ENCODE data around the gene SORCS3. TPM values are rescaled to one million over a fixed set of nuclear protein-coding genes. Genes with fewer than 3 reads are reported as not detected.

SORCS3 gene
- total and polyA plus RNA-seq, 4 donors = 3.7 to 15.7 (median 14.8) TPM

- no peak overlapping the region for H3K27ac ChIP-seq (ENCODE audit: low read depth, low read length)
- H3K36me3 ChIP-seq (ENCODE audit: control insufficient read depth, insufficient read depth, low read length) = no peaks in the 10 kb centered on the region
- no peaks in the 10 kb centered on the region for H3K27me3 ChIP-seq (ENCODE audit: control insufficient read depth, insufficient read depth, low read length)
- no peaks in the 10 kb centered on the region for H3K9me3 ChIP-seq (ENCODE audit: control insufficient read depth, insufficient read depth, low read length)
- H3K4me3 ChIP-seq (ENCODE audit: low read depth, low read length) = no peak overlapping the region
- no peaks in the 10 kb centered on the region for H3K4me1 ChIP-seq (ENCODE audit: control insufficient read depth, insufficient read depth, low read length)
- WGBS (ENCODE audit: insufficient coverage) = 100% methylated on average over 3 of the region's 3 CpGs
- no peak for DNase-seq (ENCODE audit: low read depth in 4 of 6, low spot score in 6 of 6)
Measured at GRCh38 chr10:105068497-105068896, 427.4 kb downstream of the SORCS3 start.

GRCh38 chr10:105070249-105070648, 429.2 kb downstream of the SORCS3 start:
- H3K27ac ChIP-seq (ENCODE audit: low read depth, low read length) = no peak overlapping the region
- WGBS (ENCODE audit: insufficient coverage) = no CpG with 5 or more reads among the region's 1 CpG

GRCh38 chr10:105070952-105071351, 429.9 kb downstream of the SORCS3 start:
- Histone ChIP-seq H3K27ac (ENCODE audit: low read depth, low read length) (no peak overlapping the region), H3K27me3 (ENCODE audit: control insufficient read depth, insufficient read depth, low read length) (no peaks in the 10 kb centered on the region), H3K36me3 (ENCODE audit: control insufficient read depth, insufficient read depth, low read length) (no peaks in the 10 kb centered on the region), H3K4me1 (ENCODE audit: control insufficient read depth, insufficient read depth, low read length) (no peaks in the 10 kb centered on the region), H3K4me3 (ENCODE audit: low read depth, low read length) (no peak overlapping the region), H3K9me3 (ENCODE audit: control insufficient read depth, insufficient read depth, low read length) (no peaks in the 10 kb centered on the region)
- DNase-seq (ENCODE audit: low read depth in 4 of 6, low spot score in 6 of 6) = peak in 1 of 6 donors; percentile 14
- WGBS (ENCODE audit: insufficient coverage) = 0% methylated on average over 1 of the region's 1 CpG

More at GRCh38 chr10:105070249-105070648, 429.2 kb downstream of the SORCS3 start:
- Histone ChIP-seq H3K4me3 (ENCODE audit: low read depth, low read length) (no peak overlapping the region), H3K4me1 (ENCODE audit: control insufficient read depth, insufficient read depth, low read length) (no peaks in the 10 kb centered on the region), H3K27me3 (ENCODE audit: control insufficient read depth, insufficient read depth, low read length) (no peaks in the 10 kb centered on the region), H3K9me3 (ENCODE audit: control insufficient read depth, insufficient read depth, low read length) (no peaks in the 10 kb centered on the region), H3K36me3 (ENCODE audit: control insufficient read depth, insufficient read depth, low read length) (no peaks in the 10 kb centered on the region)
- DNase-seq (ENCODE audit: low read depth in 4 of 6, low spot score in 6 of 6) = no peak

GRCh38 chr10:105071980-105072379, 430.9 kb downstream of the SORCS3 start:
- no peak for DNase-seq (ENCODE audit: low read depth in 4 of 6, low spot score in 6 of 6)
- no peaks in the 10 kb centered on the region for H3K9me3 ChIP-seq (ENCODE audit: control insufficient read depth, insufficient read depth, low read length)
- WGBS (ENCODE audit: insufficient coverage) = 82% methylated on average over 3 of the region's 5 CpGs
- H3K27ac ChIP-seq (ENCODE audit: low read depth, low read length) = no peak overlapping the region
- no peaks in the 10 kb centered on the region for H3K4me1 ChIP-seq (ENCODE audit: control insufficient read depth, insufficient read depth, low read length)
- H3K27me3 ChIP-seq (ENCODE audit: control insufficient read depth, insufficient read depth, low read length) = no peaks in the 10 kb centered on the region
- no peaks in the 10 kb centered on the region for H3K36me3 ChIP-seq (ENCODE audit: control insufficient read depth, insufficient read depth, low read length)
- H3K4me3 ChIP-seq (ENCODE audit: low read depth, low read length) = no peak overlapping the region

- 35% methylated on average over 2 of the region's 4 CpGs for WGBS (ENCODE audit: insufficient coverage)
- Histone ChIP-seq H3K9me3 (ENCODE audit: control insufficient read depth, insufficient read depth, low read length) (no peaks in the 10 kb centered on the region), H3K4me3 (ENCODE audit: low read depth, low read length) (no peak overlapping the region), H3K27ac (ENCODE audit: low read depth, low read length) (no peak overlapping the region), H3K4me1 (ENCODE audit: control insufficient read depth, insufficient read depth, low read length) (no peaks in the 10 kb centered on the region), H3K27me3 (ENCODE audit: control insufficient read depth, insufficient read depth, low read length) (no peaks in the 10 kb centered on the region), H3K36me3 (ENCODE audit: control insufficient read depth, insufficient read depth, low read length) (no peaks in the 10 kb centered on the region)
- DNase-seq (ENCODE audit: low read depth in 4 of 6, low spot score in 6 of 6) = no peak
Measured at GRCh38 chr10:105073999-105074398, 432.9 kb downstream of the SORCS3 start.

- Histone ChIP-seq H3K36me3 (ENCODE audit: control insufficient read depth, insufficient read depth, low read length) (no peaks in the 10 kb centered on the region), H3K4me1 (ENCODE audit: control insufficient read depth, insufficient read depth, low read length) (no peaks in the 10 kb centered on the region), H3K9me3 (ENCODE audit: control insufficient read depth, insufficient read depth, low read length) (no peaks in the 10 kb centered on the region), H3K27ac (ENCODE audit: low read depth, low read length) (no peak overlapping the region), H3K4me3 (ENCODE audit: low read depth, low read length) (no peak overlapping the region), H3K27me3 (ENCODE audit: control insufficient read depth, insufficient read depth, low read length) (no peaks in the 10 kb centered on the region)
- no CpG with 5 or more reads among the region's 1 CpG for WGBS (ENCODE audit: insufficient coverage)
- DNase-seq (ENCODE audit: low read depth in 4 of 6, low spot score in 6 of 6) = no peak
Measured at GRCh38 chr10:105075031-105075430, 433.9 kb downstream of the SORCS3 start.

- no peaks in the 10 kb centered on the region for H3K9me3 ChIP-seq (ENCODE audit: control insufficient read depth, insufficient read depth, low read length)
- no peaks in the 10 kb centered on the region for H3K4me1 ChIP-seq (ENCODE audit: control insufficient read depth, insufficient read depth, low read length)
- WGBS (ENCODE audit: insufficient coverage) = 89% methylated on average over 1 of the region's 2 CpGs
- DNase-seq (ENCODE audit: low read depth in 4 of 6, low spot score in 6 of 6) = no peak
- H3K27me3 ChIP-seq (ENCODE audit: control insufficient read depth, insufficient read depth, low read length) = no peaks in the 10 kb centered on the region
- no peak overlapping the region for H3K27ac ChIP-seq (ENCODE audit: low read depth, low read length)
- no peaks in the 10 kb centered on the region for H3K36me3 ChIP-seq (ENCODE audit: control insufficient read depth, insufficient read depth, low read length)
- H3K4me3 ChIP-seq (ENCODE audit: low read depth, low read length) = no peak overlapping the region
Measured at GRCh38 chr10:105085980-105086379, 444.9 kb downstream of the SORCS3 start.

GRCh38 chr10:105094048-105094447, 453.0 kb downstream of the SORCS3 start:
- no peak for DNase-seq (ENCODE audit: low read depth in 4 of 6, low spot score in 6 of 6)
- H3K27me3 ChIP-seq (ENCODE audit: control insufficient read depth, insufficient read depth, low read length) = no peaks in the 10 kb centered on the region
- H3K9me3 ChIP-seq (ENCODE audit: control insufficient read depth, insufficient read depth, low read length) = no peaks in the 10 kb centered on the region
- no peak overlapping the region for H3K27ac ChIP-seq (ENCODE audit: low read depth, low read length)
- H3K4me1 ChIP-seq (ENCODE audit: control insufficient read depth, insufficient read depth, low read length) = no peaks in the 10 kb centered on the region
- H3K36me3 ChIP-seq (ENCODE audit: control insufficient read depth, insufficient read depth, low read length) = no peaks in the 10 kb centered on the region
- no peak overlapping the region for H3K4me3 ChIP-seq (ENCODE audit: low read depth, low read length)
- WGBS (ENCODE audit: insufficient coverage) = no CpG with 5 or more reads among the region's 1 CpG

- Histone ChIP-seq H3K27ac (ENCODE audit: low read depth, low read length) (no peak overlapping the region), H3K36me3 (ENCODE audit: control insufficient read depth, insufficient read depth, low read length) (no peaks in the 10 kb centered on the region), H3K27me3 (ENCODE audit: control insufficient read depth, insufficient read depth, low read length) (no peaks in the 10 kb centered on the region), H3K4me3 (ENCODE audit: low read depth, low read length) (no peak overlapping the region), H3K9me3 (ENCODE audit: control insufficient read depth, insufficient read depth, low read length) (no peaks in the 10 kb centered on the region), H3K4me1 (ENCODE audit: control insufficient read depth, insufficient read depth, low read length) (no peaks in the 10 kb centered on the region)
- WGBS (ENCODE audit: insufficient coverage) = 91% methylated on average over 3 of the region's 3 CpGs
- no peak for DNase-seq (ENCODE audit: low read depth in 4 of 6, low spot score in 6 of 6)
Measured at GRCh38 chr10:105096316-105096715, 455.2 kb downstream of the SORCS3 start.

- Histone ChIP-seq H3K4me1 (ENCODE audit: control insufficient read depth, insufficient read depth, low read length) (no peaks in the 10 kb centered on the region), H3K4me3 (ENCODE audit: low read depth, low read length) (no peak overlapping the region), H3K9me3 (ENCODE audit: control insufficient read depth, insufficient read depth, low read length) (no peaks in the 10 kb centered on the region), H3K27ac (ENCODE audit: low read depth, low read length) (no peak overlapping the region), H3K36me3 (ENCODE audit: control insufficient read depth, insufficient read depth, low read length) (no peaks in the 10 kb centered on the region), H3K27me3 (ENCODE audit: control insufficient read depth, insufficient read depth, low read length) (no peaks in the 10 kb centered on the region)
- DNase-seq (ENCODE audit: low read depth in 4 of 6, low spot score in 6 of 6) = no peak
- WGBS (ENCODE audit: insufficient coverage) = no CpG with 5 or more reads among the region's 6 CpGs
Measured at GRCh38 chr10:105102977-105103376, 461.9 kb downstream of the SORCS3 start.
